MV-4-11 (cell line): Measurements from ENCODE around the gene EIF4B.

ENCODE experiments used
- DNase-seq: peaks from one replicate; lab custom pipeline; 2025; lab: John Stamatoyannopoulos, UW

The EIF4B gene

DNA sequence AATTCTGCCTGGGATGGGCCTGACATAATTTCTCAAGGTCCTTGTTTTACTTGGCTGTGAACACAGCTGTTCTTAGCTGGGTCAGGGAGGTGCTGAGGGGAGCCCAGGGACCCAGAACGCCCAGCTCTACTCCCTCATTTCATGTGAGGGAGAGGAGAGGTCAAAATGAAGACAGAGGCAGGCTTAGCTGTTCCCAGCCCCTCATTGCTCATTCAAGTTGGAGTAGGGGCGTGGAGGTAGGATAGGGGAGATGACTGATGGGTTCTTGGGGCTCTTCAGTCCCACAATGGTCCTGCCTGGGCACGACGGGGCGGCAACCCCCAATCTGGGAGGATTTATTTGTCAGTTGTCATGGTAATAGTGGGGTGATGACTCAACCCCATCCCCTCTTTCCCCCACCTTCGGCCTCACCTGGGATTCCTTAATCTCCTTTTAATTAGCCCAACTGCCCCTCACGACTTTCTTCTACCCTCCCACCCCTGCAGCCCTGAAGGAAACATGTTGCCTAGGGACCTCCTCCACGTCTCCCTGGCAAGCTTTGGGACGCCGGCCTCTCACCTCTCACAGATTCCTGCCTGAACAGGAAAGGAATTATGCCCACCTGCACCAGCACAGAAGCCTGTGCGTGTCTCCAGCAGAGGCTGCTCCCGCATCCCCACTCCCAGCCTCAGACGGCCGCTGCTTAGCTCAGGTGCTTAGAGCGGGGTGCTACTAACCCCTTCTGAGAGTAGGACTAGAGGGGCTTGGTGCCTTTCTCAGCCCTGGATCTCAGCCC lies 62.7 kb downstream of the EIF4B start:
- no peak for DNase-seq

DNA sequence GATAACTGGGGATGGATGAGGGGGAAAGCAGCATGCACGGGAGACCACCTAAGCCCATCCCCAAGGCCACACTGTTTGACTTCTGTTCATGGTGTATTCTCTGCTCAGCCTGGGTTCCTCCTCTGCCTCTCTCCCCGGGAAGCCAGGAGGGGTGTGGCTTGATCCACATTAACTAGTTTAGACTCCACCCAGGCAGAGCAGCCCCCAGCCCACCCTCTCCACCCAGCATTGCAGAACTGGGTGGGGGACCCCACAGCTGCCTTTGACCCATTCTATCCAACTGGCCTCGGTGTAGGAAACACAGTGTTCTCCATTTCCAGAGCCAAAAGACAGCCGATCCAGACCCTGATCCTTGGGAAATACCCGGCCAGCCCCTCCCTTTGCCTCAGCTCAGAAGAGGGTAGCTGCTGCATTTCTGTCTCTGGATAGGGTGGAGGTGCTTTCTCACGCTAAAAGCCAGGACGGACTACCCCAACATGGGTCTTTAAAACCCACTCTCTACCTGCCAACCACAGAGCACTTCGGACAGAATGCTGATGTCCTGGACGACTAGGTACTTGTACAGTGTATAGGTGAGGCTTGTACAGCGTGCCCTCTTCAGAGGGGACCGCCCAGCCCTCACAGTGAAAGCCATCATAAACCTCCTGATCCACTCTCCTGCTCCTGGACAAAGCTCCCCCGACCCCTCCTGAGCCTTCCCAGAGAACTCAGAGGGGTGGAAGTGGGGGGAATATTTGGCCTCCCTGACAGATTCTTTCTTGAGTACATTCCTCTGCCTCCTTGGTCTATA lies 63.6 kb downstream of the EIF4B start:
- no peak for DNase-seq

- peak; percentile 47 for DNase-seq
Observed at GRCh38 chr12:53070877-53071492, 64.7 kb downstream of the EIF4B start.

GRCh38 chr12:53071591-53072551 lies 65.6 kb downstream of the EIF4B start:
- DNase-seq, result no peak

GRCh38 chr12:53073881-53074280 lies 67.6 kb downstream of the EIF4B start:
- no peak for DNase-seq

DNA sequence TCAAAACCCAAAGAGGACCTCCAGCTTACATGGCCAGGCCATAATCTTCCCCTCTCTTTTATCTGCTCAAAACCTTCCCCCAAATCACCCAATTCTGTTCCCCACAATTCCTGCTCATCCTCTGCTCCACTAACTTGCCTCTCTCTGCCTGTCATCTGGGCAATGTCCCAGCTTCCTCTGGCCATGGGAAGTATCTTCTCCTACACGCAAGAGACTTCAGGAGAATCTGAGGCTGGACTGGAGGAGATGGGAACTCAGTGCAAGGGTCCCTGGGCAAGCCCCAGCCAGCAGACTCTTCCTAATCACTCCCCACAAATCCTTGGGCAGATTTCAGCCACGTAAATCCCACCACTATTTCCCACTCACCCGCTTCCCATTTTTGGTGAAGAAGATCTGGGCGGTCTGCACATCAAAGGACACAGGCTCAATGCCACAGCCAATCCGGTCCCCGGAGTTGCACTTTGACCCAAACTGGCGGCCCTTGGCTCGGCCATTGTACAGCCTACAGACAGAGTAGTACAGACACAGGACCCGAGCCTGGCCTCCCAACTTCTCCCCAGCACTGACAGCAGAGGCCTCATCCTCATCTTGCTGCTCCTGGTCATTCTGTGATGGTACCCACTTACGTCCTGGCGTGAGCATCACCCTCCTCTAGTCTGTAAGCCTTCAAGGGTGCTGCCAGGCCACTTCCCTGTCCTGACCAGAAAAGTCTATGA lies 68.2 kb downstream of the EIF4B start:
- DNase-seq, result no peak

DNA sequence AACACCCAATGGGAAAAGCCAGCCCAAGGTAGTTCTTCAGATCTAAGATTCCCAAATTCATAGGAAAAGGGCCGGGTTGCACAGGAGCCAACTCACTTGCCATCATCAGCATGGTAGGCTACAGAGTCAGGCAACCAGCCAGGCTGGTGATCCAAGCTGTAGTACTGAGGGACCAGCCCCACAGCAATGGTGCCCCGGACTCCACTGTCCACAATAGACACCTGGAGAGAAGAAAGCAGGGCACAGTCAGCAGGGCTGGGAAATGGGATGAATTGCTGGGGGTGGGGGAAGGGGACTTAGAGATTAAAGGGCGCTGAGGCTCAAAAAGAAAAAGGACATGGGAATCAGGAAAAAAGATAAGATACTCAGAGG lies 68.7 kb downstream of the EIF4B start:
- no peak for DNase-seq

GRCh38 chr12:53076461-53076860 lies 70.2 kb downstream of the EIF4B start:
- DNase-seq, result no peak

- DNase-seq, result no peak
Observed at GRCh38 chr12:53077030-53077429, 70.8 kb downstream of the EIF4B start.

DNA sequence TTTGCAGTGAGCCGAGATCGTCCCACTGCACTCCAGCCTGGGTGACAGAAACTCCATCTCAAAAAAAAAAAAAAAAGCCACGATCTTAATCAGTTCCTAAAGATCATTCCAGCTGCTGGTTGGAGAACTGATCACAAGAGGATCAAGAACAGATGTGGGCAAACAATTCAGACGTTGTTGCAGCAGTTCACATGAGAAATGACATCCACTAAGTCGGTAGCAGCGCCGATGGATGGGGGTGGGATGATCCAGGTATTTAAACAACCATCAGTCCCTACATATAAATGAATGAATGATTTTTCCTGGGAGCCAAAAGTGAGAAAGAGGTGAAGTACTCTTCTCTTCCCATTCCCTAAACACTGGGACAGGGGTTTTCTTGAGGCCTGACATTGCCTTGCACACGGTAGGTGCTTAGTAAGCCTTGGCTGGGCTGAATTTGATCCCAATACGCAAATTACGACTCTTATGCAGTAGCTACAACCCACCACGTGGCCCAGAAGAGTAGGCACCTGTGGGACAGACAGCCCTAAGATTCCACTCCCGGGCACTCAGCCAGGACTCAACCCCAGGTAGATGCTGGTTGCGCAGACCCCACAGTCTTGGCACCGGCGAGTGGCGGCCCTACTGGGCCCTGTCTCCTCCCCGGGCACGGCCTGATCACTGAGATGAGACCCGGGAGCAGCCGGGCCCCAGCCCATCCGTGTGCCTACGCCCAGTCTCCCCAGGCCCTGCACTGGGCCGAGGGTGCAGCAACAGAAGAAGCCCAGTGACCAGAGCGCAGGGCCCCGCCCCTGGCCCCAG lies 72.4 kb downstream of the EIF4B start:
- no peak for DNase-seq

- peak; percentile 91 for DNase-seq
Observed at GRCh38 chr12:53079226-53080117, 73.2 kb downstream of the EIF4B start, which contains the start of gene SPRYD3. Gene SPRYD3, minus strand, starts transcription at chr12:53079390. Its CDS starts 57 bp downstream, at chr12:53079333.

- no peak for DNase-seq
Observed at GRCh38 chr12:53082637-53083175, 76.5 kb downstream of the EIF4B start.

- DNase-seq, result no peak
Observed at GRCh38 chr12:53086361-53086760, 80.1 kb downstream of the EIF4B start.

GRCh38 chr12:53090105-53090504 lies 83.8 kb downstream of the EIF4B start:
- DNase-seq, result no peak

GRCh38 chr12:53090554-53090953 lies 84.3 kb downstream of the EIF4B start:
- no peak for DNase-seq

DNA sequence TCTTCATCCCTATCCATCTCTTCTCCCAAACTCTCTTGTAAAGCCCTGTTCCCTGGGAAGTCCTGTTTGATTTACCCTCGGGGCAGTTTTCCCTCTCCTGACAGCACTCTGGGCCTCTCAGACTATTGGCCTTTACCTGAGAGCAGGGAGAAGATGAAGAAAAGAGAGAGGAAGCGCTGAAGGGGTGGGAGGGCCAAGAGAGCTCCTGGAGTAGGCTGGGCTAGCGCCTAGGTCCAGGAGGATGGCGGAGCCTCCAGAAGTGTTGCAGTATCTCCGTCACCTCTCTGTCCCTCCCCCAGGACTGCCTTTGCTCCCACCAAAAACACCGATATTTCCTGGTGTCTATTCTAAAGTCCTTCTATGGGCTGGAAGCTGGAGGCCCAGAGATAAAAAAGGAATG lies 85.5 kb downstream of the EIF4B start:
- DNase-seq, result no peak
